H9 (cell line): ENCODE results near the gene URI1. TPM values are rescaled to one million over a fixed set of nuclear protein-coding genes. Genes with fewer than 3 reads are reported as not detected.

Source experiments
- DNase-seq: peaks from one replicate; pipeline ENCODE4 v3.0.0-alpha.2; 2017
- H2AFZ ChIP-seq: one replicate; pipeline ENCODE4 v1.6.1; 2013; ENCODE audit warnings: mild to moderate bottlenecking, low read length, control low read depth, moderate library complexity
- H2AK5ac ChIP-seq: 2 replicates; pipeline ENCODE4 v1.6.1; 2013; ENCODE audit warnings: low read length, control low read depth, mixed read lengths; ENCODE audit not compliant: insufficient read length
- H2BK120ac ChIP-seq: one replicate; pipeline ENCODE4 v1.6.1; 2013; ENCODE audit warnings: low read depth, mild to moderate bottlenecking, low read length, control low read depth, inconsistent platforms; ENCODE audit not compliant: poor library complexity, severe bottlenecking
- H2BK12ac ChIP-seq: 2 replicates; pipeline ENCODE4 v1.6.1; 2013; ENCODE audit warnings: low read length, control low read depth, mixed read lengths, low read depth; ENCODE audit not compliant: insufficient read length
- H2BK15ac ChIP-seq: 2 replicates; pipeline ENCODE4 v1.6.1; 2013; ENCODE audit warnings: low read depth, low read length, control low read depth
- H2BK20ac ChIP-seq: one replicate; pipeline ENCODE4 v1.6.1; 2013; ENCODE audit warnings: low read depth, mild to moderate bottlenecking, low read length, control low read depth, inconsistent platforms; ENCODE audit not compliant: poor library complexity, severe bottlenecking
- H2BK5ac ChIP-seq: 2 replicates; pipeline ENCODE4 v1.6.1; 2013; ENCODE audit warnings: low read length, control low read depth, mixed read lengths; ENCODE audit not compliant: insufficient read length
- H3K14ac ChIP-seq: 2 replicates; pipeline ENCODE4 v1.6.1; 2013; ENCODE audit warnings: low read length, control low read depth; ENCODE audit not compliant: insufficient read depth
- H3K18ac ChIP-seq: 2 replicates; pipeline ENCODE4 v1.6.1; 2013; ENCODE audit warnings: low read depth, mild to moderate bottlenecking, mixed read lengths, low read length, control low read depth; ENCODE audit not compliant: insufficient read length
- H3K23ac ChIP-seq: 2 replicates; pipeline ENCODE4 v1.6.1; 2013; ENCODE audit warnings: low read length, control low read depth, mixed read lengths, low read depth; ENCODE audit not compliant: insufficient read length
- H3K23me2 ChIP-seq: 2 replicates; pipeline ENCODE4 v1.6.1; 2013; ENCODE audit warnings: low read depth, mild to moderate bottlenecking, mixed read lengths, low read length, control low read depth; ENCODE audit not compliant: insufficient read length, poor library complexity, severe bottlenecking
- H3K27ac ChIP-seq: 2 replicates; pipeline ENCODE4 v1.5.1; 2013; ENCODE audit warnings: low read length, control low read depth, mixed read lengths, low read depth; ENCODE audit not compliant: insufficient read length
- H3K27me3 ChIP-seq: 2 replicates; pipeline ENCODE4 v1.6.1; 2013; ENCODE audit warnings: low read length, control low read depth, inconsistent platforms; ENCODE audit not compliant: insufficient read depth
- H3K4ac ChIP-seq: 2 replicates; pipeline ENCODE4 v1.6.1; 2013; ENCODE audit warnings: low read depth, mild to moderate bottlenecking, control low read depth, inconsistent platforms, low read length, moderate library complexity
- H3K4me1 ChIP-seq: 2 replicates; pipeline ENCODE4 v1.6.1; 2013; ENCODE audit warnings: low read length, control low read depth, inconsistent platforms; ENCODE audit not compliant: insufficient read depth
- H3K4me2 ChIP-seq: 2 replicates; pipeline ENCODE4 v1.6.1; 2013; ENCODE audit warnings: low read length, control low read depth, mixed read lengths; ENCODE audit not compliant: insufficient read length, insufficient read depth
- H3K56ac ChIP-seq: 2 replicates; pipeline ENCODE4 v1.6.1; 2013; ENCODE audit warnings: low read depth, mild to moderate bottlenecking, mixed read lengths, low read length, control low read depth; ENCODE audit not compliant: insufficient read length
- H3K79me1 ChIP-seq: 2 replicates; pipeline ENCODE4 v1.6.1; 2013; ENCODE audit warnings: low read depth, mild to moderate bottlenecking, moderate library complexity, low read length, control low read depth, inconsistent platforms; ENCODE audit not compliant: insufficient read depth, poor library complexity, severe bottlenecking
- H3K79me2 ChIP-seq: 2 replicates; pipeline ENCODE4 v1.6.1; 2013; ENCODE audit warnings: low read length, control low read depth, inconsistent platforms; ENCODE audit not compliant: insufficient read depth
- H3K9ac ChIP-seq: 2 replicates; pipeline ENCODE4 v1.6.1; 2013; ENCODE audit warnings: low read length, control low read depth, mixed read lengths; ENCODE audit not compliant: insufficient read length; ENCODE audit errors: extremely low read depth
- H3K9me3 ChIP-seq: one replicate; pipeline ENCODE4 v1.6.1; 2013; ENCODE audit warnings: low read depth, low read length, inconsistent platforms; ENCODE audit not compliant: control insufficient read depth
- H3T11ph ChIP-seq: one replicate; pipeline ENCODE4 v1.6.1; 2013; ENCODE audit warnings: mild to moderate bottlenecking, low read length, control low read depth, inconsistent platforms
- H4K20me1 ChIP-seq: one replicate; pipeline ENCODE4 v1.6.1; 2013; ENCODE audit not compliant: control insufficient read depth, insufficient read length, insufficient read depth
- H4K5ac ChIP-seq: 2 replicates; pipeline ENCODE4 v1.6.1; 2013; ENCODE audit warnings: low read depth, mild to moderate bottlenecking, mixed read lengths, low read length, control low read depth; ENCODE audit not compliant: insufficient read length
- H4K8ac ChIP-seq: replicated peaks from 2 replicates; pipeline ENCODE4 v1.6.1; 2013; ENCODE audit warnings: low read length, control low read depth, mixed read lengths, low read depth; ENCODE audit not compliant: insufficient read length
- H4K91ac ChIP-seq: 2 replicates; pipeline ENCODE4 v1.6.1; 2013; ENCODE audit warnings: low read depth, mild to moderate bottlenecking, moderate library complexity, mixed read lengths, low read length, control low read depth; ENCODE audit not compliant: insufficient read length
- H3K27ac Mint-ChIP-seq, 3 experiments: 2 replicates in 2 of 3; 3 replicates in 1 of 3; pipeline ENCODE4 v1.8.0; 2020 to 2021; ENCODE audit warnings: mixed read lengths in 3 of 3, mild to moderate bottlenecking in 1 of 3, moderate library complexity in 1 of 3
- H3K27me3 Mint-ChIP-seq: 2 replicates; pipeline ENCODE4 v1.8.0; 2021; ENCODE audit warnings: low read depth, mild to moderate bottlenecking, moderate library complexity, mixed read lengths
- H3K36me3 Mint-ChIP-seq, 3 experiments: 2 replicates in 2 of 3; 3 replicates in 1 of 3; pipeline ENCODE4 v1.8.0; 2020 to 2021; ENCODE audit warnings: low read depth in 3 of 3, mixed read lengths in 3 of 3; ENCODE audit not compliant: insufficient read depth in 1 of 3
- H3K4me1 Mint-ChIP-seq, 2 experiments: 2 replicates each; pipeline ENCODE4 v1.8.0; 2020; ENCODE audit warnings: mixed read lengths in 2 of 2
- H3K4me3 Mint-ChIP-seq, 2 experiments: 2 replicates in 1 of 2; 3 replicates in 1 of 2; pipeline ENCODE4 v1.8.0; 2020 to 2021; ENCODE audit warnings: mild to moderate bottlenecking in 2 of 2, mixed read lengths in 2 of 2, moderate library complexity in 1 of 2
- H3K9me3 Mint-ChIP-seq, 2 experiments: 2 replicates in 1 of 2; 3 replicates in 1 of 2; pipeline ENCODE4 v1.8.0; 2020; ENCODE audit warnings: mild to moderate bottlenecking in 2 of 2, mixed read lengths in 2 of 2, moderate library complexity in 1 of 2
- WGBS: extraction: QIAGEN DNeasy Blood & Tissue Kit; methylation state at CpG from one replicate; pipeline ENCODE4 v1.1.7; 2013; ENCODE audit warnings: missing lambda C conversion rate, low lambda C conversion rate, mixed read lengths; ENCODE audit not compliant: insufficient read length; ENCODE audit errors: extremely low coverage; 5-methylcytosine and 5-hydroxymethylcytosine counted together
- total RNA-seq: library from RNA; stranded (reverse); gene quantifications from 2 replicates; pipeline ENCODE4 v1.2.1, GENCODE V29; 2021
- TF ChIP-seq, protein P1 (sequence below): fragments of 200-600 bp; sonication (generic); conservative IDR thresholded peaks from 3 replicates; pipeline ENCODE4 v1.8.0; 2021; ENCODE audit warnings: antibody characterized with exemption, mild to moderate bottlenecking

URI1 gene
- total RNA-seq, 1 experiment from 2014 or later, result 54.3 TPM

DNA sequence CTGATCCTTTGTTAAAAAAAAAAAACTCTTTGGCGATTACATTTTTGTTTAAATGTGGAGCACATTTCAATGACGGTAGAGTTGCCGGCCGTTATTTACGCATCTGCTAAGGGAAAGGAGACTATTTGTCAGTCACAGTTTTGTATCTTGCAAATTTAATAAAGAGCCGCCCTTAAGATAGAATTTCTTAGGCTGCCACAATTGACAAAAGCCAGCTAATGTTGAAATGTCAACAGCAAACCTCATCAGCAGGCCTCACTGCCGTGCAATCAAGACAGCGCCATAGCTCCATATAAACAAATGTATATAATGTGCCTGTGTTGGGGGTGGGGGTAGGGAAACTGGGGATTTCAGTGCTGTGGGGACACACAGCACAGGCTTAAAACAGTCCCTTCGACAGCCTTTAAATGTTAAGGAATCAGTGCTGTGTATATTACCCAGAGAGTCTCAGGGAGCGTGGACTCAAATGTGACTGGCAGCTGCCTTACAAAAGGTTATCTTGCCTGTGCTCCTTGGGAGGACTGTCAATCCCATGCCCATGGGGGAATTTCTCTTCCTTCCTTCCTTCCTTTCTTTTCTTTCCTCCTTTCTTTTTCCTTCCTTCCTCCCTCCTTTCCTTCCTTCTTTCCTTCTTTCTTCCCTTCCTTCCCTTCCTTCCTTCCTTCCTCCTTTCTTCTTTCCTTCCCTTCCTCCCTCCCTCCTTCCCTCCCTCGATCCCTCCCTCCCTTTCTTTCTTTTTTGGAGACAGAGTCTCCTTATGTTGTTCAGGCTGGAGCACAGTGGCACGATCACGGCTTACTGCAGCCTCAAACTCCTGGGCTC is 108.0 kb downstream of the URI1 start:
- no peak overlapping the region for H2BK5ac ChIP-seq
- no peak overlapping the region for H2BK20ac ChIP-seq
- no peak overlapping the region for H3K56ac ChIP-seq
- no peak overlapping the region for H3K23ac ChIP-seq
- H2BK15ac ChIP-seq, result no peak overlapping the region
- Mint-ChIP-seq H3K27me3 (no peaks in the 10 kb centered on the region; the same call in 1 of the 2 replicates), H3K36me3 (no peaks in the 10 kb centered on the region), H3K4me1 (peaks cover 7 to 9% of the 10 kb centered on the region in 2 experiments), H3K27ac (no peak overlapping the region), H3K4me3 (no peak overlapping the region), H3K9me3 (no peaks in the 10 kb centered on the region)
- H4K5ac ChIP-seq, result no peak overlapping the region
- TF ChIP-seq, protein P1, sequence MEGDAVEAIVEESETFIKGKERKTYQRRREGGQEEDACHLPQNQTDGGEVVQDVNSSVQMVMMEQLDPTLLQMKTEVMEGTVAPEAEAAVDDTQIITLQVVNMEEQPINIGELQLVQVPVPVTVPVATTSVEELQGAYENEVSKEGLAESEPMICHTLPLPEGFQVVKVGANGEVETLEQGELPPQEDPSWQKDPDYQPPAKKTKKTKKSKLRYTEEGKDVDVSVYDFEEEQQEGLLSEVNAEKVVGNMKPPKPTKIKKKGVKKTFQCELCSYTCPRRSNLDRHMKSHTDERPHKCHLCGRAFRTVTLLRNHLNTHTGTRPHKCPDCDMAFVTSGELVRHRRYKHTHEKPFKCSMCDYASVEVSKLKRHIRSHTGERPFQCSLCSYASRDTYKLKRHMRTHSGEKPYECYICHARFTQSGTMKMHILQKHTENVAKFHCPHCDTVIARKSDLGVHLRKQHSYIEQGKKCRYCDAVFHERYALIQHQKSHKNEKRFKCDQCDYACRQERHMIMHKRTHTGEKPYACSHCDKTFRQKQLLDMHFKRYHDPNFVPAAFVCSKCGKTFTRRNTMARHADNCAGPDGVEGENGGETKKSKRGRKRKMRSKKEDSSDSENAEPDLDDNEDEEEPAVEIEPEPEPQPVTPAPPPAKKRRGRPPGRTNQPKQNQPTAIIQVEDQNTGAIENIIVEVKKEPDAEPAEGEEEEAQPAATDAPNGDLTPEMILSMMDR, result no peak
- no peak overlapping the region for H2AK5ac ChIP-seq
- no peak overlapping the region for H3K9ac ChIP-seq
- no peak overlapping the region for H4K8ac ChIP-seq
- no CpG with 5 or more reads among the region's 13 CpGs for WGBS
- no peaks in the 10 kb centered on the region for H3K9me3 ChIP-seq
- H3T11ph ChIP-seq, result no peak overlapping the region
- no peaks in the 10 kb centered on the region for H3K27me3 ChIP-seq
- H3K14ac ChIP-seq, result no peak overlapping the region
- no peaks in the 10 kb centered on the region for H3K79me2 ChIP-seq
- no peak overlapping the region for H2BK120ac ChIP-seq
- no peak overlapping the region for H3K27ac ChIP-seq
- no peaks in the 10 kb centered on the region for H3K4me1 ChIP-seq
- no peak overlapping the region for H2AFZ ChIP-seq
- H3K18ac ChIP-seq, result no peak overlapping the region
- H3K23me2 ChIP-seq, result no peaks in the 10 kb centered on the region
- H3K4me2 ChIP-seq, result no peak overlapping the region
- no peak overlapping the region for H2BK12ac ChIP-seq
- H4K91ac ChIP-seq, result no peak overlapping the region
- no peak overlapping the region for H3K4ac ChIP-seq
- no peak for DNase-seq
- H4K20me1 ChIP-seq, result no peaks in the 10 kb centered on the region
- no peaks in the 10 kb centered on the region for H3K79me1 ChIP-seq
